Lower lobe of right lung (tissue), 2 donors: ENCODE results near the gene AIPL1. TPM values are rescaled to one million over a fixed set of nuclear protein-coding genes. Genes with fewer than 3 reads are reported as not detected.

Experiments
- ATAC-seq, 2 donors: fragments of 200-7000 bp; cut with Tn5 transposase; one replicate each; pipeline ENCODE4 v1.9.1; 2020 to 2022; ENCODE audit warnings: mild to moderate bottlenecking in 2 of 2, moderate library complexity in 2 of 2
- DNase-seq: peaks from one replicate; pipeline ENCODE4 v3.0.0-alpha.2; 2020
- H3K27ac ChIP-seq: fragments of 200-600 bp; one replicate; pipeline ENCODE4 v1.8.0; 2022
- H3K27me3 ChIP-seq: fragments of 200-600 bp; one replicate; pipeline ENCODE4 v1.8.0; 2022; ENCODE audit warnings: low read depth
- H3K36me3 ChIP-seq: fragments of 200-600 bp; one replicate; pipeline ENCODE4 v1.8.0; 2022; ENCODE audit warnings: mild to moderate bottlenecking
- H3K4me1 ChIP-seq: fragments of 200-600 bp; one replicate; pipeline ENCODE4 v1.8.0; 2022
- H3K4me3 ChIP-seq: fragments of 200-600 bp; one replicate; pipeline ENCODE4 v1.8.0; 2022; ENCODE audit warnings: mild to moderate bottlenecking
- H3K9me3 ChIP-seq: fragments of 200-600 bp; one replicate; pipeline ENCODE4 v1.8.0; 2022
- intact Hi-C: fragments of 100-400 bp; cut with DNase I; formaldehyde crosslinking; loops from one replicate; pipeline ENCODE4 v1.11.0; 2022
- total RNA-seq: library from RNA; stranded (reverse); fragmentation: NEBNext Ultra II Directional; extraction: Animal tissue kit (Norgen Biotek cat#: 25700); gene quantifications from one replicate; pipeline ENCODE4 v1.2.1, GENCODE V29; 2021
- TF ChIP-seq, protein P1 (sequence below): fragments of 200-600 bp; IDR thresholded peaks from one replicate; pipeline ENCODE4 v1.8.0; 2022; ENCODE audit warnings: antibody characterized with exemption, mild to moderate bottlenecking
- donor health status: DM: no; HTN: yes; CAD: no; lungs with severe emphysema.

The AIPL1 gene
- total RNA-seq, 1 donor from 2014 or later, result not detected

DNA sequence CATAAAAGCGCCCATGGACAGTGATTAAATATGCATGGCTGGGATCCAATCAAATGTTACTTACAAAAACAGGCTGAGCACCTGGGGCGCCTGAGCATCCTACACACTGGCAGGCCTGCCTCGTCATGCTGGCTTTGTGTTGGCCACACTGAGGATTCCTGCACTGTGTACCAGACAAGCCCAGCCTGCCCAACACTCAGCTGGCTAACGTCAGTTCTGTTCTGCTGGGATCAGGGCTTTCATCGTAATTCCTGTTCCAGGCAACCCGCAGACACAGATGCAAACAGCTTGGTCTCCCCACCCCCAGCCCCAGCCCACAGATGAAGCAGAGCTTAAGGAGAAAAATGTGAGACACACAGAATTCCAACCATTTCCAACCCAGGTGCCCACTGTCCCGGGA, 40.0 kb upstream of the AIPL1 start:
- Histone ChIP-seq H3K4me1 (no peaks in the 10 kb centered on the region), H3K27ac (no peak overlapping the region), H3K9me3 (no peaks in the 10 kb centered on the region), H3K4me3 (no peak overlapping the region), H3K36me3 (no peaks in the 10 kb centered on the region), H3K27me3 (no peaks in the 10 kb centered on the region)
- intact Hi-C loops, result no loop called here
- TF ChIP-seq, protein P1, sequence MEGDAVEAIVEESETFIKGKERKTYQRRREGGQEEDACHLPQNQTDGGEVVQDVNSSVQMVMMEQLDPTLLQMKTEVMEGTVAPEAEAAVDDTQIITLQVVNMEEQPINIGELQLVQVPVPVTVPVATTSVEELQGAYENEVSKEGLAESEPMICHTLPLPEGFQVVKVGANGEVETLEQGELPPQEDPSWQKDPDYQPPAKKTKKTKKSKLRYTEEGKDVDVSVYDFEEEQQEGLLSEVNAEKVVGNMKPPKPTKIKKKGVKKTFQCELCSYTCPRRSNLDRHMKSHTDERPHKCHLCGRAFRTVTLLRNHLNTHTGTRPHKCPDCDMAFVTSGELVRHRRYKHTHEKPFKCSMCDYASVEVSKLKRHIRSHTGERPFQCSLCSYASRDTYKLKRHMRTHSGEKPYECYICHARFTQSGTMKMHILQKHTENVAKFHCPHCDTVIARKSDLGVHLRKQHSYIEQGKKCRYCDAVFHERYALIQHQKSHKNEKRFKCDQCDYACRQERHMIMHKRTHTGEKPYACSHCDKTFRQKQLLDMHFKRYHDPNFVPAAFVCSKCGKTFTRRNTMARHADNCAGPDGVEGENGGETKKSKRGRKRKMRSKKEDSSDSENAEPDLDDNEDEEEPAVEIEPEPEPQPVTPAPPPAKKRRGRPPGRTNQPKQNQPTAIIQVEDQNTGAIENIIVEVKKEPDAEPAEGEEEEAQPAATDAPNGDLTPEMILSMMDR, result no peak
- ATAC-seq, result no peak
- DNase-seq, result no peak

DNA sequence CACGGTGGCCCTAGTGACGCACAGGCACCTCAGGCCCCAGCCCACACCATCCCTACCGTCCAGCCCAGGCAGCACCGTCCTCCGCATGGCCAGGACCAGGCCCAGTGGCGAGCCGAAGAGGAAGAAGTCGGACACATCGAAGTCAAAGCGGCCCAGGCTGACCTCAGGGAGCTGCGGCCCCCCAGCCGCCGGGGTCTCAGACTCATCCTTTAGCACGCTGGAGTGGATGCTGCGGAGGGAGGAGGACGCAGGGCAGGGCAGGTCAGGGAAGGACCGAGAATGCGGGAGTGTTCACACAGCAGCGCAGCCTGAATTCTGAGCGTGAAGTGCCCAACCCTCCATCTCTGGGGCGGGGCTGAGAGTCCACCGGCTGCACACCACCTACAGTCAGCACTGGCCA, 39.5 kb upstream of the AIPL1 start:
- intact Hi-C loops, result no loop called here
- no peaks in the 10 kb centered on the region for H3K9me3 ChIP-seq
- ATAC-seq (no peak), DNase-seq (no peak)
- H3K4me3 ChIP-seq, result no peak overlapping the region
- no peaks in the 10 kb centered on the region for H3K27me3 ChIP-seq
- H3K36me3 ChIP-seq, result no peaks in the 10 kb centered on the region
- no peak overlapping the region for H3K27ac ChIP-seq
- H3K4me1 ChIP-seq, result no peaks in the 10 kb centered on the region
- TF ChIP-seq, protein P1, result no peak

DNA sequence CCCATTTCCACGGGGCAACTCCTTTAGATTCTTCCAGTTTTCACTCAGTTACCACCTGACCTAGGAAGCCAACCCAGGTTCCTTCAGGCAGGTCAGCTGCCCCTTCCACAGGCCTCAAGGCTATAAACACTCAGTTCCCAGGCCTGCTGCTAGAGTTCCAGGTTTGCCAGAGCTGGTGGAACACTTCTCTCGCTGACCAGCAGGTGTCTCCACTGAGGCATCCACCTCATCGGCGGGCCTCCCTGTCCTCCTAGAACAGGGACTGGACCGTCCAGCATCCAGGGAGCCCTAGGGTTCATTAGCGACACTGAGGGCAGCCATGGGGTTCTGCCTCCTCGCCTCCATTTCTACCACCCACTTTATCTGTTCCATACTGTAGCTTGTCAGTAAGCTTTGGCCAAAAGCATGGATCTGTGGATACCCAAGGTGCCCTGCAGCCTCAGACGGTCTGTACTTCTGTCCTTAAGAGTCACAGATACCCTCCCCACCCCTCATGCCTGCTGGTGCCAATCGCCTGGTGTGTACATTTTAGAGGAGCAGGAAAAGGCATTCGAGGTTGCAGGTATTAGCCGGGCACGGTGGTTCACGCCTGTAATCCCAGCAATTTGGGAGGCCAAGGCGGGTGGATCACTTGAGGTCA, 38.3 kb upstream of the AIPL1 start:
- ATAC-seq (peak; percentile 85 to 89), DNase-seq (peak; percentile 86)
- H3K27ac ChIP-seq, result no peak overlapping the region
- TF ChIP-seq, protein P1, result peak; percentile 98
- H3K9me3 ChIP-seq, result no peaks in the 10 kb centered on the region
- H3K27me3 ChIP-seq, result no peaks in the 10 kb centered on the region
- no peak overlapping the region for H3K4me3 ChIP-seq
- no peaks in the 10 kb centered on the region for H3K36me3 ChIP-seq
- intact Hi-C loops, result no loop called here
- no peaks in the 10 kb centered on the region for H3K4me1 ChIP-seq

DNA sequence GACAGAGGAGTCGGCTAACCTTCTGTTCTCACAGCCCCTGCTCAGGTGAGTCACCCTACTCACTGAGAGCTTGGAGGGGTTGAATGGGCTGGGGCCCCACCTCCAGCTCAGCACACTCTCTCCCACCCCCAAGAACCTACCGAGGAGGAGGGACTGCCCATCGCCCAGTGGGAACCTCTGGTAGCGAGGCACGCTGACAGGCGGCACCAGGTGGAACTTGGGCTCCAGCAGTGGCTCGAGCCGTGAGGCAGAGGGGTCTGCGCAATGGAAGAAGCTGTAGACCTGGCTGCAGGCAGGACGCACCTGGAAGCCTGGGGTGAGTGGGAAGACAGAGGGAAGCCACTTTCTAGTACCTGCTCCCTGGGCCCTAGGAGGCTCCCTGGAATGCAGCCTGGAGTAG, 37.6 kb upstream of the AIPL1 start:
- Histone ChIP-seq H3K27me3 (no peaks in the 10 kb centered on the region), H3K9me3 (no peaks in the 10 kb centered on the region), H3K27ac (no peak overlapping the region), H3K4me3 (no peak overlapping the region), H3K4me1 (no peaks in the 10 kb centered on the region), H3K36me3 (no peaks in the 10 kb centered on the region)
- DNase-seq (no peak), ATAC-seq (no peak)
- TF ChIP-seq, protein P1, result no peak
- intact Hi-C loops, result no loop called here

DNA sequence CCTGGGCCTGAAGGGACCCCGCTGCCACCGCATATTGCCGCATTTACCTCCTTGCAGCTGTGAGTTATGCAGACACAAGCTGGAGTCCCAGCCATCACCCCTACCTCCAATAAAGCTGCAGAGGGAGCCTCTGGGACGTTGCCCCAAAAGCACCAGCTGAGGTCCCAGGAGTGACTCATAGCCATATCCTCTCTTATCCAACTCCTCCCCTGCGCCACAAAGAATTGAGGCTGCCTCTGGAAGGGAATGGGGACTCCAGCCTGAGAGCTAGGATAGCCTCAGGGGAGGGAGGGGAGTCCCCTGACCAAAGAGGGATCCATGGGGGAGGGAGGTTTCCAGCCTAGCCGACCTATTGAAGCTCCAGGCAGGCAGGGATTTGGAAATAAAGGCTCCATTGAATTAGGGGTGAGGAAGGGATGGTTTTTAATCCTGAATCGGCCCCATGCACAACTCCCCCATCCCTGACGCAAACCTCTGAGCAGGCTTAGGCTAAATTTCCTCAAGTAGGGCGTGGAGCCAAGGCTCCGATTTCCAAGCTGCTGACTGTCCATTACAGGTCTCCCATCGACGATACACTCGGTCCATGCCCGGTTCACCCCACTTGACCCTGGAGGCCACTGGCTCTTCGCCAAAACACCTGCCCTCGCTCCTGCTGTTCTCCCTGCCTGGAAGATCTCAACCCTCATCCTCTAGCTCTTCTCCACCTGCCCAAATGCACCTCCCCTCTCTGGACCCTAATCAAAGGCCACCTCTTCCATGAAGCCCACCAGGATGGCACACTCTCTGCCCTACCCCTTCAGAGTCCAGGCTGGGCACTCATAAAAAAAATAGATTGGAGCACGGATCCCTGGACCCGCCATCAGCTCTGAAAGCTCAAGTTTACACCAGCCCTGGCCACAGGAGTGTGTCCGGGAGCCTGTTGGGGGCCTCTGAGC, 36.9 kb upstream of the AIPL1 start:
- DNase-seq (no peak), ATAC-seq (no peak)
- intact Hi-C loops, result no loop called here
- Histone ChIP-seq H3K27ac (no peak overlapping the region), H3K27me3 (no peaks in the 10 kb centered on the region), H3K4me1 (no peaks in the 10 kb centered on the region), H3K36me3 (no peaks in the 10 kb centered on the region), H3K4me3 (no peak overlapping the region), H3K9me3 (no peaks in the 10 kb centered on the region)
- TF ChIP-seq, protein P1, result no peak
